Mesendoderm (in vitro differentiated cells): ENCODE data around the gene SLC2A4.

ENCODE experiments used
- DNase-seq: peaks from one replicate; pipeline ENCODE4 v3.0.0; 2013
- H2AK5ac ChIP-seq: 2 replicates; pipeline ENCODE4 v1.6.1; 2013; ENCODE audit warnings: low read length, inconsistent platforms
- H2BK120ac ChIP-seq: 2 replicates; pipeline ENCODE4 v1.6.1; 2013; ENCODE audit warnings: low read depth, mild to moderate bottlenecking, low read length, moderate library complexity, mixed read lengths
- H2BK15ac ChIP-seq: replicated peaks from 2 replicates; pipeline ENCODE4 v1.6.1; 2013; ENCODE audit warnings: low read depth, mild to moderate bottlenecking, moderate library complexity
- H2BK5ac ChIP-seq: 2 replicates; pipeline ENCODE4 v1.6.1; 2013; ENCODE audit warnings: low read length, inconsistent platforms
- H3K18ac ChIP-seq: 2 replicates; pipeline ENCODE4 v1.6.1; 2013; ENCODE audit warnings: mild to moderate bottlenecking, low read length, mixed read lengths
- H3K23ac ChIP-seq: one replicate; pipeline ENCODE4 v1.6.1; 2013; ENCODE audit warnings: low read length
- H3K27ac ChIP-seq: 2 replicates; pipeline ENCODE4 v1.5.1; 2013; ENCODE audit warnings: low read depth, mild to moderate bottlenecking, inconsistent platforms, low read length, moderate library complexity
- H3K27me3 ChIP-seq: 2 replicates; pipeline ENCODE4 v1.6.1; 2013; ENCODE audit warnings: low read length, control low read depth, mild to moderate bottlenecking, inconsistent platforms; ENCODE audit not compliant: insufficient read depth, poor library complexity
- H3K36me3 ChIP-seq: 2 replicates; pipeline ENCODE4 v1.6.1; 2013; ENCODE audit warnings: low read length, inconsistent platforms; ENCODE audit not compliant: control insufficient read depth, insufficient read depth
- H3K4ac ChIP-seq: one replicate; pipeline ENCODE4 v1.6.1; 2013; ENCODE audit warnings: low read depth, mild to moderate bottlenecking, low read length, moderate library complexity
- H3K4me1 ChIP-seq: 2 replicates; pipeline ENCODE4 v1.6.1; 2013; ENCODE audit warnings: low read depth, low read length, inconsistent platforms; ENCODE audit not compliant: control insufficient read depth
- H3K4me2 ChIP-seq: 2 replicates; pipeline ENCODE4 v1.6.1; 2013; ENCODE audit warnings: low read length
- H3K4me3 ChIP-seq: 2 replicates; pipeline ENCODE4 v1.5.1; 2013; ENCODE audit warnings: mild to moderate bottlenecking, low read length
- H3K56ac ChIP-seq: one replicate; pipeline ENCODE4 v1.6.1; 2013; ENCODE audit warnings: low read length
- H3K79me1 ChIP-seq: 2 replicates; pipeline ENCODE4 v1.6.1; 2013; ENCODE audit warnings: low read length, inconsistent platforms
- H3K79me2 ChIP-seq: 2 replicates; pipeline ENCODE4 v1.6.1; 2013; ENCODE audit warnings: mild to moderate bottlenecking, low read length; ENCODE audit not compliant: control insufficient read depth, insufficient read depth
- H3K9ac ChIP-seq: 2 replicates; pipeline ENCODE4 v1.6.1; 2013; ENCODE audit warnings: low read length, inconsistent platforms
- H4K5ac ChIP-seq: one replicate; pipeline ENCODE4 v1.6.1; 2013; ENCODE audit warnings: low read length
- H4K8ac ChIP-seq: one replicate; pipeline ENCODE4 v1.6.1; 2013; ENCODE audit warnings: low read depth, mild to moderate bottlenecking, control low read depth, low read length, moderate library complexity
- WGBS: extraction: QIAGEN DNeasy Blood & Tissue Kit; methylation state at CpG from one replicate; pipeline ENCODE4 v1.1.7; 2013; ENCODE audit warnings: low lambda C conversion rate, missing lambda C conversion rate; ENCODE audit not compliant: insufficient coverage; ENCODE audit errors: extremely low coverage; 5-methylcytosine and 5-hydroxymethylcytosine counted together

SLC2A4 gene

DNA sequence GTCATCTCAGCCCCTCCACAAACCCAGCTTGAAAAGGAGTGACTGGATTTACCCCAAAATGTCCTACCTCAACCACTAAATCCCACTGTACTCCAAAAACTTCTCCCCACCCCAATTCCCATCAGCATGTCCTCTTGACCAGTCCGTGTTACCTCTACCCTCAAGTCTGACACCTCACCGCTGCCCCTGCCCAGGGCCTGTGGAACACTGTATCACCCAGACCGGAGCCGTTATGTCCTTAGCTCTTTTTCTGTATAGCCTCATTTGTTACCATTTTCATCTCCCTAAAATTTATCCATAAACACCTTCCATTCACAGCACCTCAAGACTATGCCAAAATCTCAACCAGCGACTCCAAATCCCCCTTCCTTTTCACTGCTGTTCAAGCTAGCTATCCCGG lies 44.7 kb upstream of the SLC2A4 start:
- Histone ChIP-seq H3K27ac (no peak overlapping the region), H3K9ac (peak overlapping the region; percentile 83), H2AK5ac (no peak overlapping the region), H3K4ac (no peak overlapping the region), H3K4me1 (peaks cover 16% of the 10 kb centered on the region), H3K18ac (no peak overlapping the region), H3K56ac (peak overlapping the region; percentile 25), H3K36me3 (peaks cover 17% of the 10 kb centered on the region), H3K4me2 (no peak overlapping the region), H4K5ac (no peak overlapping the region), H3K23ac (no peak overlapping the region), H3K79me1 (peaks cover 23% of the 10 kb centered on the region), H2BK120ac (no peak overlapping the region), H3K79me2 (peaks cover 61% of the 10 kb centered on the region), H3K4me3 (no peak overlapping the region), H2BK5ac (no peak overlapping the region), H3K27me3 (no peaks in the 10 kb centered on the region), H4K8ac (no peak overlapping the region), H2BK15ac (no peak overlapping the region)
- no peak for DNase-seq
- 100% methylated on average over 1 of the region's 6 CpGs for WGBS

- no peak overlapping the region for H4K5ac ChIP-seq
- no peak overlapping the region for H3K18ac ChIP-seq
- no peaks in the 10 kb centered on the region for H3K27me3 ChIP-seq
- H3K79me2 ChIP-seq, result peaks cover 57% of the 10 kb centered on the region
- peak overlapping the region; percentile 83 for H3K9ac ChIP-seq
- peaks cover 17% of the 10 kb centered on the region for H3K36me3 ChIP-seq
- no peak overlapping the region for H4K8ac ChIP-seq
- no peak overlapping the region for H3K23ac ChIP-seq
- peaks cover 19% of the 10 kb centered on the region for H3K79me1 ChIP-seq
- no CpG with 5 or more reads among the region's 6 CpGs for WGBS
- peak overlapping the region; percentile 94 for H3K27ac ChIP-seq
- no peak for DNase-seq
- peak overlapping the region; percentile 80 for H3K56ac ChIP-seq
- H3K4me2 ChIP-seq, result peak overlapping the region; percentile 77
- no peak overlapping the region for H2BK15ac ChIP-seq
- H3K4me3 ChIP-seq, result peak overlapping the region; percentile 49
- H2AK5ac ChIP-seq, result no peak overlapping the region
- no peak overlapping the region for H2BK5ac ChIP-seq
- H3K4ac ChIP-seq, result no peak overlapping the region
- H3K4me1 ChIP-seq, result peaks cover 12% of the 10 kb centered on the region
- H2BK120ac ChIP-seq, result no peak overlapping the region
Observed at GRCh38 chr17:7237266-7237760, 44.2 kb upstream of the SLC2A4 start.

DNA sequence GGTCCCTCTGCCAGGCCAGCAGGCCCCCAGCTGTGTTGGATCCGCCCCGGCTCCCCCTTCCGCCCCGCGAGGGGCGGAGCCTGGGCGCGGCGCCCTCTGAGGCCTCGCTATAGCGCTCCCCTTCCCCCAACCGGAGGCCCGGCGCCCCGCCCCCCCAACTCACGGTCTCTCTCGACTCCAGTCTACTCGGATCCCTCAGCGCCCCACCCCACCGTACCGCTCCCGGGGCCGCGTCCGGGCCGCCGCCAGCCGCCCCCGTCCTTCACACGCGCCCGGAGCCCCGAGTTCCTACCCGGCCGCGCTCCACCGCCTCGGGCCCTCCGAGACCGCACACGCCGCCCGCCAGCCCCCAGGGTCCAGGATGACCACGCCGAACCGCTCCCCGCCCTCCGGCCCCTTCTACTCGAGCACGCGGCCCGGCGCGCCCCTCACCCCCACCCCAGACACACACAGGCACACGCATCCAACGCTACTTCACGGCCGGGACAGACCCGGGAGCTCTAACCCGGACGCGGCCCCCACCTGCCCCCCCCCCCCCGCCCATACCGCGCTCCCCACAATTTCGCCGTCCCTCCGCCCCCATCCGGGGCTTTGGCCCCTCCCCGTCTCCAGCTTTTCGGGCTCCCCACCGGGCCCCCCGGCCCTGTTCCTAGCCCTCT lies 43.6 kb upstream of the SLC2A4 start:
- H3K79me1 ChIP-seq, result peaks cover 19% of the 10 kb centered on the region
- H3K56ac ChIP-seq, result peak overlapping the region; percentile 98
- DNase-seq, result peak; percentile 71
- peak overlapping the region; percentile 85 for H3K23ac ChIP-seq
- H2BK5ac ChIP-seq, result no peak overlapping the region
- peak overlapping the region; percentile 73 for H2BK120ac ChIP-seq
- peaks cover 53% of the 10 kb centered on the region for H3K79me2 ChIP-seq
- peaks cover 9% of the 10 kb centered on the region for H3K4me1 ChIP-seq
- H3K18ac ChIP-seq, result peak overlapping the region; percentile 97
- H3K27ac ChIP-seq, result peak overlapping the region; percentile 94
- H2AK5ac ChIP-seq, result no peak overlapping the region
- no peak overlapping the region for H4K8ac ChIP-seq
- no peak overlapping the region for H2BK15ac ChIP-seq
- H3K4me3 ChIP-seq, result peak overlapping the region; percentile 99
- peak overlapping the region; percentile 99 for H3K9ac ChIP-seq
- no CpG with 5 or more reads among the region's 73 CpGs for WGBS
- no peaks in the 10 kb centered on the region for H3K27me3 ChIP-seq
- peak overlapping the region; percentile 77 for H3K4me2 ChIP-seq
- peak overlapping the region; percentile 99 for H3K4ac ChIP-seq
- peaks cover 17% of the 10 kb centered on the region for H3K36me3 ChIP-seq
- H4K5ac ChIP-seq, result no peak overlapping the region

GRCh38 chr17:7238420-7239090 lies 43.0 kb upstream of the SLC2A4 start:
- peak overlapping the region; percentile 26 for H3K4me2 ChIP-seq

GRCh38 chr17:7239091-7240027 lies 42.2 kb upstream of the SLC2A4 start, which contains the start of gene PHF23:
PHF23 (minus strand) TSS chr17:7239457; CDS start chr17:7239279, 178 bp downstream.
- Histone ChIP-seq H3K79me1 (peaks cover 17% of the 10 kb centered on the region), H4K8ac (peak within 1 kb of the TSS; percentile 92), H3K4me2 (peak within 1 kb of the TSS; percentile 68), H3K18ac (peak within 1 kb of the TSS; percentile 97), H3K23ac (peak within 1 kb of the TSS; percentile 57), H3K9ac (peak within 1 kb of the TSS; percentile 99), H3K79me2 (peaks cover 45% of the 10 kb centered on the region), H2BK120ac (peak within 1 kb of the TSS; percentile 73), H3K27me3 (no peaks in the 10 kb centered on the region), H2AK5ac (peak within 1 kb of the TSS; percentile 81), H3K27ac (peak within 1 kb of the TSS; percentile 94), H2BK5ac (peak within 1 kb of the TSS; percentile 84), H3K4me1 (peaks cover 9% of the 10 kb centered on the region), H3K36me3 (peaks cover 19% of the 10 kb centered on the region), H3K4ac (peak within 1 kb of the TSS; percentile 99), H3K56ac (peak within 1 kb of the TSS; percentile 100), H4K5ac (no peak within 1 kb of the TSS), H3K4me3 (peak within 1 kb of the TSS; percentile 99), H2BK15ac (no peak within 1 kb of the TSS)
- DNase-seq, result peak; percentile 100
- no CpG with 5 or more reads among the region's 72 CpGs for WGBS

More at GRCh38 chr17:7238420-7239090, 43.0 kb upstream of the SLC2A4 start:
- peak overlapping the region; percentile 98 for H3K56ac ChIP-seq
- H3K79me1 ChIP-seq, result peaks cover 17% of the 10 kb centered on the region
- H3K9ac ChIP-seq, result peak overlapping the region; percentile 99
- peak overlapping the region; percentile 73 for H2BK120ac ChIP-seq
- H3K27ac ChIP-seq, result peak overlapping the region; percentile 94
- H3K23ac ChIP-seq, result peak overlapping the region; percentile 57
- peaks cover 9% of the 10 kb centered on the region for H3K4me1 ChIP-seq
- H2BK5ac ChIP-seq, result peak overlapping the region; percentile 84
- H4K5ac ChIP-seq, result no peak overlapping the region
- H3K79me2 ChIP-seq, result peaks cover 48% of the 10 kb centered on the region
- H4K8ac ChIP-seq, result peak overlapping the region; percentile 92
- no CpG with 5 or more reads among the region's 39 CpGs for WGBS
- no peak overlapping the region for H2BK15ac ChIP-seq
- no peaks in the 10 kb centered on the region for H3K27me3 ChIP-seq
- DNase-seq, result no peak
- H3K18ac ChIP-seq, result peak overlapping the region; percentile 97
- H3K4ac ChIP-seq, result peak overlapping the region; percentile 99
- peak overlapping the region; percentile 81 for H2AK5ac ChIP-seq
- peak overlapping the region; percentile 99 for H3K4me3 ChIP-seq
- H3K36me3 ChIP-seq, result peaks cover 17% of the 10 kb centered on the region
